Esophagus squamous epithelium (tissue), 4 donors: Measurements from ENCODE around the gene FHIT.

Experiments
- POLR2A ChIP-seq, 4 donors: fragments of 450-650 bp; IDR thresholded peaks; one replicate each; pipeline ENCODE4 v1.6.1; 2017; ENCODE audit warnings: antibody characterized with exemption in 4 of 4, mild to moderate bottlenecking in 4 of 4, moderate library complexity in 3 of 4
- TF ChIP-seq, protein P1 (sequence below), 6 experiments: fragments of 450-650 bp in 4 of 6; fragments of 200-600 bp in 2 of 6; sonication (generic) in 2 of 6; IDR thresholded peaks; one replicate each; pipeline ENCODE4 v1.5.1; 2016 to 2019; ENCODE audit warnings: antibody characterized with exemption in 6 of 6, mild to moderate bottlenecking in 4 of 6, moderate library complexity in 4 of 6

DNA sequence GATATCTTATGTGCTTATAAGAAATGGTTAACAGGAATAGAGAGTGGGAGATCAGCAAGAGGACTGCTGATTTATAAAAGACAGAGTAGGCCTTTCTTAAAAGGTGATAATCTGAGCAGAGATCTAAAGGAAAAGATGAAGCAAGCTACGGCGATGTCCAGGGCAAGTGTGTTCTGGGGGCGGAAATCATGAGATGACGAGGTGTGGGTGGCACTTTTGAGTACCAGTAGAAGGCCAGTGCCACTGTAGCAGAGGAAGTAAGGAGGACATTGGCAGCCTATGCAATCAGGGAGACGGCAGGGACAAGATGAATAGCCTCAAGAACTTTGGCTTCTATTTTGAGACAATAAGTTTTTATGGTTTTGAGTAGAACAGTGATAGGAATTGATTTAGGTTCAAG, 492.4 kb downstream of the FHIT start:
- TF ChIP-seq, protein P1, sequence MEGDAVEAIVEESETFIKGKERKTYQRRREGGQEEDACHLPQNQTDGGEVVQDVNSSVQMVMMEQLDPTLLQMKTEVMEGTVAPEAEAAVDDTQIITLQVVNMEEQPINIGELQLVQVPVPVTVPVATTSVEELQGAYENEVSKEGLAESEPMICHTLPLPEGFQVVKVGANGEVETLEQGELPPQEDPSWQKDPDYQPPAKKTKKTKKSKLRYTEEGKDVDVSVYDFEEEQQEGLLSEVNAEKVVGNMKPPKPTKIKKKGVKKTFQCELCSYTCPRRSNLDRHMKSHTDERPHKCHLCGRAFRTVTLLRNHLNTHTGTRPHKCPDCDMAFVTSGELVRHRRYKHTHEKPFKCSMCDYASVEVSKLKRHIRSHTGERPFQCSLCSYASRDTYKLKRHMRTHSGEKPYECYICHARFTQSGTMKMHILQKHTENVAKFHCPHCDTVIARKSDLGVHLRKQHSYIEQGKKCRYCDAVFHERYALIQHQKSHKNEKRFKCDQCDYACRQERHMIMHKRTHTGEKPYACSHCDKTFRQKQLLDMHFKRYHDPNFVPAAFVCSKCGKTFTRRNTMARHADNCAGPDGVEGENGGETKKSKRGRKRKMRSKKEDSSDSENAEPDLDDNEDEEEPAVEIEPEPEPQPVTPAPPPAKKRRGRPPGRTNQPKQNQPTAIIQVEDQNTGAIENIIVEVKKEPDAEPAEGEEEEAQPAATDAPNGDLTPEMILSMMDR (IDR thresholded peaks at IDR 0.05), result no peak
- TF ChIP-seq POLR2A (IDR thresholded peaks at IDR 0.05), result no peak
